Fibroblast of mammary gland (primary cell): ENCODE measurements around the gene DCST2.

Source experiments
- DNase-seq: peaks from one replicate; pipeline ENCODE4 v3.0.0-alpha.2; 2010; ENCODE audit warnings: low read depth
- H3K4me3 ChIP-seq: 2 replicates; pipeline ENCODE4 v1.5.1; 2011; ENCODE audit warnings: low read depth, mild to moderate bottlenecking, low read length, moderate library complexity; ENCODE audit not compliant: control insufficient read depth
- TF ChIP-seq, protein P1 (sequence below): conservative IDR thresholded peaks from 2 replicates; pipeline ENCODE4 v1.5.1; 2011; ENCODE audit warnings: low read depth, low read length, inconsistent platforms; ENCODE audit not compliant: control insufficient read depth, insufficient read depth

The DCST2 gene

DNA sequence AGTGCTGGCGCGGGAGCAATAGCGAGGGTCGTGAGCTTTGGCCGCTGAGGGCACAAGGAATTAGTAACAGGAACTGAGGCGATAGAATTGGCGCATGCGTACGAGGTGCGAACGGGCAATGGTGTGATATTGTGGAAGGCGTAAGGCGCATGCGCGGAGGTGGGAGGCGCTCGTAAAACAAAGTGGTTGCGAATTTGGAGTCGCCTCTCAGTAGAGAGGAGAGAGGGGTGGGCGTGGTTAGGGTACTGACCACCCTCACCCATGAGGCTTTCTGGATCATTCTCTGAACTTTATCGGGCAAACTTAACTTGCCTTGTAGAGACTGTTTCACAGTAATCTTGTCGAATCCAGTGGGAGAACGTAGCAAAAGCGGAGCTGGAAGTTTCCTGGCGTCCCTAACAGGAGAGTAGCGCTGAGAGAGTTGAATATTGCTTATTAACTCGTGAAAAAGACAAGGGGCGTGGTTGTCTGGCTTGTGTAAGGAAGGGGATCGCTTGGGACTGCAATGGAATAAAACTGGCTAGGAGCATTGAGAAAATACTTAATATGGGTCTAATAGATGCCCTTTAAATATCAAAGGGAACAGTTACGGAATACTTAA is 58.7 kb downstream of the DCST2 start:
- peak; percentile 93 for DNase-seq
- TF ChIP-seq, protein P1, sequence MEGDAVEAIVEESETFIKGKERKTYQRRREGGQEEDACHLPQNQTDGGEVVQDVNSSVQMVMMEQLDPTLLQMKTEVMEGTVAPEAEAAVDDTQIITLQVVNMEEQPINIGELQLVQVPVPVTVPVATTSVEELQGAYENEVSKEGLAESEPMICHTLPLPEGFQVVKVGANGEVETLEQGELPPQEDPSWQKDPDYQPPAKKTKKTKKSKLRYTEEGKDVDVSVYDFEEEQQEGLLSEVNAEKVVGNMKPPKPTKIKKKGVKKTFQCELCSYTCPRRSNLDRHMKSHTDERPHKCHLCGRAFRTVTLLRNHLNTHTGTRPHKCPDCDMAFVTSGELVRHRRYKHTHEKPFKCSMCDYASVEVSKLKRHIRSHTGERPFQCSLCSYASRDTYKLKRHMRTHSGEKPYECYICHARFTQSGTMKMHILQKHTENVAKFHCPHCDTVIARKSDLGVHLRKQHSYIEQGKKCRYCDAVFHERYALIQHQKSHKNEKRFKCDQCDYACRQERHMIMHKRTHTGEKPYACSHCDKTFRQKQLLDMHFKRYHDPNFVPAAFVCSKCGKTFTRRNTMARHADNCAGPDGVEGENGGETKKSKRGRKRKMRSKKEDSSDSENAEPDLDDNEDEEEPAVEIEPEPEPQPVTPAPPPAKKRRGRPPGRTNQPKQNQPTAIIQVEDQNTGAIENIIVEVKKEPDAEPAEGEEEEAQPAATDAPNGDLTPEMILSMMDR, result no peak
- H3K4me3 ChIP-seq, result peak overlapping the region; percentile 88

DNA sequence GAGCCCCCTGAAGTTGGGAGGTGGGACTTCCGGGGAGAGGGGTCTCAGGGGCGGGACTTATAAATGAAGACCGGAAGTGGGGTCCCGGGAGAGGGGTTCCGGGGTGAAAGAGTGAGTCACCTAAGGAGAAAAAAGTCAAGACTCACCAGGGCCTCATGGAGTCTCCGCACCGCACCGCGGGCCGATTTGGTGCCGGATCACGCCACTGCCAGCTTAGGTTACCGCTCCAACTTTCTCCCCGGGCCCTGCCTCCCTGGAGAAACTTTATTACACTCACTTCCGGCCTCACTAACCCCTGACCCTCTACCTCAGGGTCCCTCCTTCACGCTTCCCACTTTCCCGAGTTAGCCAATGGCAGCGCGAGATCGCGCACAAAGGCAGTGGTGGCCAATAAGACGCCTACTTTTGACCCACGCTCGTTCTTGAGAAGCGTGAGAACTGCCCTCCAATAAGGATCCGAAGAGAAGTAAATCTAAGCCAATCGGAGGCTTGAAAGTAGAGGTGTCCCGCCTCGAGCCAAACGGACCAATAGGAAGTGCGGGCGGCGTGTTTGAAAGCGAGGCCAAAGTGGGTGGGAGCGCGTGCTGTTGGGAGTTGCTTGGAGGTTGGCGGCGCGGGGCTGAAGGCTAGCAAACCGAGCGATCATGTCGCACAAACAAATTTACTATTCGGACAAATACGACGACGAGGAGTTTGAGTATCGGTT is 59.3 kb downstream of the DCST2 start, which contains the start of gene CKS1B:
Gene CKS1B (plus strand): TSS at position 580 of the 706 bp plus-strand sequence. CDS start 65 bp downstream, at position 645.
- TF ChIP-seq, protein P1, result no peak
- peak; percentile 100 for DNase-seq
- H3K4me3 ChIP-seq, result peak within 1 kb of the TSS; percentile 88

DNA sequence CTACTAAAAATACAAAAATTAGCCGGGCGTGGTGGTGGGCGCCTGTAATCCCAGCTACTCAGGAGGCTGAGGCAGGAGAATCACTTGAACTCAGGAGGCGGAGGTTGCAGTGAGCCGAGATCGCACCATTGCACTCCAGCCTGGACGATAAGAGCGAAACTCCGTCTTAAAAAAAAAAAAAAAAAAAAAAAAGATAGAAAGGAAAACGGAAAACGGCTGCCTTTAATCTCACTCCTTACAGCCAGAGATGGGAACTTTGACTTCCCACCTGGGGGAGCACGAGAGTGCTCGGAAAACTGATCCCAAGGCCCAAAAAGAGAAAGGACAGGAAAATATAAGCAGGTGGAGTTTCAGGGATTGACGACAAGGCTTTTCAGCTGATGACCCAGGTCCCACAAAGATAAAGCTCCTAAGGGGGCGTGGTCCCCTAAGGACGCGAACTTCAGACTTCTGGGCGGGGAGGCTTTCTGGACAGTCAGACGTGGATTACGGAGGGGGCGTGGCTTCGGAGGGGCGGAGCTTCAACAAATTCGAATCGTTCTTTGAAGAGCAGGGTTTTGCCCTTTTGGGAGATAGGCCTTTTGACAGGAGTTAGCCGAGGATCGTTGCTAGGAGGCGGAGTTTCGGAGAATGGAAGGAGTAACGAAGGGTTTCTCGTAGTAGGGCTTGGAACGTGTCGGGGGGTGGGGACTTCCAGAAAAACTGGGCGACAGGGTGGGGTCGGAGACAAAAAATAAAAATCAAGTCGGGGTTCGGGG is 60.1 kb downstream of the DCST2 start:
- DNase-seq, result peak; percentile 97
- TF ChIP-seq, protein P1, result peak; percentile 29
- H3K4me3 ChIP-seq, result peak overlapping the region; percentile 88

DNA sequence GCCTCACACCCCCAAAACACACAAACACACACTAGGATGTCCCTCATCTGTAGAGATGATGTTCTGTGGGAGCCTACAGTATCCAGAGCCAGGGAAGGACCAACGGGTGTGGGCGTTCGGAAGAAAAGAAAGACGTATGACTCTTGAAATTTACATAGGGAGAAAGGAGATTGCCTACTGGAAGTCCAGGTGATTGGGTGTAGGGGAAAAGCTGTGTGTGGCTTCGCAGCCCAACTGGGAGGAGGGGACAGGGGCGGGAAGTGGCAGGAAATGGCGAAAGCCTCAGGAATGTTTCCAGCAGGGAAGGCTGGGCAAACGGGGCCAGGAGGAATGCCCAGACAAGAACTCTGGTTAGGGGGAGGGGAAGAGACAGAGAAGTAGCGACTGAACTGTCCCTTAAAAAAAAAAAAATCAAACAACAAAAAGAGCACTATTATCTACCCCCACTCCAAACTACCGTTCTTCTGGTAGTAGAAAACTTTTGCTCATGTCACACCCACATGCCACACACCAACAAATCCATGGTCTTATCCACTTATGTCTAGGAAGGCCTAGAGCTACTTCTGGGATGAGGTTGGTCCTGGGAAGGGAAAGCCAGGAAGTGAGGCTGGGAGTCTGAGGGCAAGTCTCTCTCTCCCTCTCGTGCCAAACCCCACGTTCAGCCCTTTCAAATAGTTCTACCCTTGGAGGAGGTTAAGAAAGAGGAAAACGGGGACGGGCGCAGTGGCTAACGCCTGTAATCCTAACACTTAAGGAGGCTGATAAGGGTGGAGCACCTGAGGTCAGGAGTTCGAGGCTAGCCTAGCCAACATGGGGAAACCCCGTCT is 60.9 kb downstream of the DCST2 start:
- peak; percentile 88 for DNase-seq
- H3K4me3 ChIP-seq, result peak overlapping the region; percentile 88
- TF ChIP-seq, protein P1, result no peak

DNA sequence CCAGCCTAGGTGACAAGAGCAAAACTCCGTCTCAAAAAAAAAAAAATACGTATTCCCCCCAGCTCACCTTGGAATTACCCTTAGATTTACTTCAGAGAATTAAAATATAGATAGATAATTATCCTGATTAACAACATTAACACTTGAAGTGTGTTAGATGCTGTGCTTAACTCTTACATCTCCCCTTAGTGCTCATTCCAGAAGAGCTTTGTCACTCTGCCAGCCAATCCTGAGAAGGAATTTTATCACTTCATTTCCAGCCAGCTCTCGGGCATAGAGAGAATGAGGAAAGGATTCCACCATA is 61.4 kb downstream of the DCST2 start:
- H3K4me3 ChIP-seq, result peak overlapping the region; percentile 88
- TF ChIP-seq, protein P1, result no peak
- DNase-seq, result no peak

DNA sequence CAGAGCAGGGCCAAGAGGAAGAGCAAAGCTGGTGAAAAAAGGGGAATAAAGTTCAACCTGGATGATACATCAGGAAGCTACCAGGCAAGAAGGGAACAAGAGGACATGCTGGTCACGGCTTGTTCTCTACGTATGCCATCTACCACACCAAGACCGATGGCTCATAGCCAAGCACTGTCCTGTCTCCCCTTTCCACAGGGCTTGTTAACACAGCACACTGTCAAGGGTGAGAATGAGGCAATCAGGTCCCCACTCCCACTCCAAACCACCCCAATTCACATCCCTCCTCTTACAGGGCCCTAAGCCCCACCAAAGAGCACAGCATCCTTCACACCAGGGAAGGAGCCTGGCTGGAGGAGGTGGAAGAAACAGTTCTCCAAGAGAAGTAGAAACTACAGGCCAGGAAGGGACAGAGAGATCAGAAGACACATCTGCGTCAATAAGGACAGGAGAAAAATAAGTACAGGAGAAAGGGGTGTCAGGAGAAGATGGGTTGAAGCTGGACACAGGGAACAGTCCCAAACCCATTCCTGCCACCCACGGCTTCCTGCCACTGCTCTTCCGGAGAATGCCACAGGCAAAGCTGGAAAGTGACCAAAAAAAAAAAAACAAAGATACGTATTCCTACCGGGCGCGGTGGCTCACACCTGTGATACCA is 62.1 kb downstream of the DCST2 start:
- TF ChIP-seq, protein P1, result no peak
- H3K4me3 ChIP-seq, result peak overlapping the region; percentile 79
- no peak for DNase-seq
